WTC11 (cell line): Measurements from ENCODE around the gene MGMT. TPM values are rescaled to one million over a fixed set of nuclear protein-coding genes. Genes with fewer than 3 reads are reported as not detected.

ENCODE experiments used
- ATAC-seq: fragments of 200-7000 bp; cut with Tn5 transposase; 2 replicates; pipeline ENCODE4 v1.10.0; 2021; ENCODE audit warnings: mild to moderate bottlenecking, moderate library complexity
- CTCF ChIA-PET: fragments of 300-600 bp; sonication (Branson Sonifier 250); formaldehyde crosslinking; loops from one replicate; lab custom pipeline; 2021; ENCODE audit warnings: antibody characterized with exemption; lab: Charles Lee
- POLR2A ChIA-PET: fragments of 350-600 bp; sonication (Branson Sonifier 250); formaldehyde crosslinking; loops from one replicate; lab custom pipeline; 2021; ENCODE audit warnings: antibody characterized with exemption; lab: Charles Lee
- DNase-seq: peaks from one replicate; pipeline ENCODE4 v3.0.0; 2021; ENCODE audit warnings: low spot score
- H3K27ac Mint-ChIP-seq: 2 replicates; pipeline ENCODE4 v1.8.0; 2021; ENCODE audit warnings: mixed read lengths
- H3K27me3 Mint-ChIP-seq: 2 replicates; pipeline ENCODE4 v1.8.0; 2021; ENCODE audit warnings: low read depth, mild to moderate bottlenecking, moderate library complexity, mixed read lengths
- H3K36me3 Mint-ChIP-seq: 2 replicates; pipeline ENCODE4 v1.8.0; 2021; ENCODE audit warnings: mixed read lengths
- H3K4me1 Mint-ChIP-seq: 2 replicates; pipeline ENCODE4 v1.8.0; 2022; ENCODE audit warnings: mixed read lengths
- H3K4me3 Mint-ChIP-seq: 2 replicates; pipeline ENCODE4 v1.8.0; 2021; ENCODE audit warnings: mild to moderate bottlenecking, moderate library complexity, mixed read lengths
- H3K9me3 Mint-ChIP-seq: 2 replicates; pipeline ENCODE4 v1.8.0; 2021; ENCODE audit warnings: mixed read lengths
- CREM ChIP-seq: sonication (generic); formaldehyde crosslinking; IDR thresholded peaks from 2 replicates; pipeline ENCODE4 v1.8.1; 2022; ENCODE audit warnings: mild to moderate bottlenecking, missing genetic modification reagents, moderate library complexity
- FOXP1 ChIP-seq: sonication (generic); formaldehyde crosslinking; IDR thresholded peaks from 2 replicates; pipeline ENCODE4 v1.8.0; 2022; ENCODE audit warnings: missing genetic modification reagents, mild to moderate bottlenecking, moderate library complexity, borderline replicate concordance
- JAZF1 ChIP-seq: fragments of 250-450 bp; sonication (Bioruptor Pico); IDR thresholded peaks from 2 replicates; pipeline ENCODE4 v1.9.0; 2021; ENCODE audit warnings: moderate library complexity, mild to moderate bottlenecking, inconsistent platforms
- NR2C2 ChIP-seq: sonication (generic); formaldehyde crosslinking; IDR thresholded peaks from 2 replicates; pipeline ENCODE4 v1.8.0; 2022; ENCODE audit warnings: mild to moderate bottlenecking, missing genetic modification reagents
- SMAD3 ChIP-seq: sonication (generic); formaldehyde crosslinking; IDR thresholded peaks from 2 replicates; pipeline ENCODE4 v1.8.0; 2022; ENCODE audit warnings: missing genetic modification reagents, mild to moderate bottlenecking, borderline replicate concordance
- TEAD1 ChIP-seq: sonication (generic); formaldehyde crosslinking; IDR thresholded peaks from 2 replicates; pipeline ENCODE4 v1.8.0; 2022; ENCODE audit warnings: mild to moderate bottlenecking, missing genetic modification reagents
- ZNF121 ChIP-seq: sonication (generic); formaldehyde crosslinking; IDR thresholded peaks from 2 replicates; pipeline ENCODE4 v1.8.0; 2023; ENCODE audit warnings: missing genetic modification reagents
- ZNF232 ChIP-seq: sonication (generic); formaldehyde crosslinking; IDR thresholded peaks from 2 replicates; pipeline ENCODE4 v1.8.0; 2022; ENCODE audit warnings: mild to moderate bottlenecking, missing genetic modification reagents
- total RNA-seq: library from RNA; stranded (reverse); gene quantifications from 3 replicates; pipeline ENCODE4 v1.2.3, GENCODE V29; 2021
- TF ChIP-seq, protein P1 (sequence below): sonication (generic); formaldehyde crosslinking; IDR thresholded peaks from 2 replicates; pipeline ENCODE4 v1.8.0; 2022; ENCODE audit warnings: mild to moderate bottlenecking, missing genetic modification reagents
- TF ChIP-seq, protein P2 (sequence below): sonication (generic); formaldehyde crosslinking; IDR thresholded peaks from 2 replicates; pipeline ENCODE4 v1.8.0; 2023; ENCODE audit warnings: mild to moderate bottlenecking, missing genetic modification reagents
- TF ChIP-seq, protein P3 (sequence below): sonication (generic); formaldehyde crosslinking; IDR thresholded peaks from 2 replicates; pipeline ENCODE4 v1.8.0; 2022; ENCODE audit warnings: mild to moderate bottlenecking, missing genetic modification reagents
- TF ChIP-seq, protein P4 (sequence below): fragments of 200-600 bp; IDR thresholded peaks from 2 replicates; pipeline ENCODE4 v1.8.0; 2022; ENCODE audit warnings: antibody characterized with exemption
- TF ChIP-seq, protein P5 (sequence below): fragments of 250-450 bp; sonication (Bioruptor Pico); IDR thresholded peaks from 2 replicates; pipeline ENCODE4 v1.9.0; 2021; ENCODE audit warnings: moderate library complexity, mild to moderate bottlenecking, inconsistent platforms, borderline replicate concordance
- TF ChIP-seq, protein P6 (sequence below): sonication (generic); formaldehyde crosslinking; conservative IDR thresholded peaks from 2 replicates; pipeline ENCODE4 v1.8.1; 2022; ENCODE audit warnings: mild to moderate bottlenecking, missing genetic modification reagents
- TF ChIP-seq, protein P7 (sequence below): sonication (generic); formaldehyde crosslinking; IDR thresholded peaks from 2 replicates; pipeline ENCODE4 v1.8.1; 2023; ENCODE audit warnings: mild to moderate bottlenecking, missing genetic modification reagents
- TF ChIP-seq, protein P8 (sequence below): sonication (generic); formaldehyde crosslinking; IDR thresholded peaks from 2 replicates; pipeline ENCODE4 v1.8.0; 2022; ENCODE audit warnings: mild to moderate bottlenecking, missing genetic modification reagents

Gene MGMT
- total RNA-seq, 1 experiment from 2014 or later, result 11.8 TPM

DNA sequence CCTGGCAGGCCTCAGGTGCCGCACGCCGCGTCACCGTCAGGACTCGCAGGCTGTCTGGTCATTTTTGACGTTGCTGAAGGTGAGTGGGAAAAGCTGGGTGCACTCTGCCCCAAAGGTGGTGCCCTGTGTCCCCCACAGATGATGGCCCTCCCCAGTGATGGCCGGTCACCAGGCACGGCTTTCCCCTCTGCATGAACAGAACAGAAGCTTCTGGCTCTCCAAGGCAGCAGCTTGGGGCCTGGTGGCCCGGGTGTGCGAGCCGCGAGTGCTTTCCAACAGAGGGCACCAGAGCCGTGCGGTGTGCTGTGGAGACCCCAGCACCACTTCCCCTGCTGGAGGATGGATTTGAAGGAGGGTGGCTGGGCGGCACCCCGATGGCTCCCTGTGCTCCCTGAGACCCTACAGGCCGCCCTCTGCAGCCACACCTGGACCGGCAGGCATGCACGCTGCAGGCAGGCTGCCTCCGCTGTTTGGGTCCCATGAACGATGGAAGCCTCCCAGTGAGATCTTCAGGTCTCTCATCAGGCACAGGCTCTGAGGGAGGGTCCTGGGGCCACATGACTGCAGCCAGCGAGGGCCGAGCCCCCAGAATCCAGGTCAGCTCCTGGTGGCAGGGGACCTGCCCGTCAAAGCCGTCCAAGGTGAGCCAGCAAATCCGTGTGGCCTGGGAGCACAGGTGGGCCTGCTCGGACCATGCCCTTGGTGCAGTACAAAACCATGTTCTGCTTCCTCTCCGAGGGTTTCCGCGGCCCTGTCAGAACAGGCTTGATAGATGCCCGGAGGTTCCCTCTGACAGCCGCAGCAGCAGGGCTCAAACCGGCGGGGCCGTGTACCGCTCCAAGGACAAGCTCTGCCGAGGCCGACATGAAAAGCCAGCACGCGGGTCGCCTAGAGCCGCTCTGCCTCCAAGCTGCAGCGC is 301.7 kb downstream of the MGMT start:
- Mint-ChIP-seq H3K4me1 (no peaks in the 10 kb centered on the region), H3K4me3 (no peak overlapping the region), H3K27me3 (no peaks in the 10 kb centered on the region), H3K36me3 (no peaks in the 10 kb centered on the region), H3K27ac (no peak overlapping the region), H3K9me3 (no peaks in the 10 kb centered on the region)
- ChIA-PET CTCF (interaction anchor here (1.0 to 2.2 kb wide), 13 partner anchors 14 to 738 kb away, joined by 3 to 6 read pairs (median 5); no protein-coding TSS in a partner anchor), POLR2A (no interaction called here)
- TF ChIP-seq TEAD1 (CRISPR knock-in tag) (peak; percentile 68; the same call in 1 of the 2 replicates), FOXP1 (CRISPR knock-in tag) (peak; percentile 12; the same call in 1 of the 2 replicates), SMAD3 (CRISPR knock-in tag) (0 out of 2 replicates have a peak, but pooled peaks have one; percentile 23)
- TF ChIP-seq, protein P1, sequence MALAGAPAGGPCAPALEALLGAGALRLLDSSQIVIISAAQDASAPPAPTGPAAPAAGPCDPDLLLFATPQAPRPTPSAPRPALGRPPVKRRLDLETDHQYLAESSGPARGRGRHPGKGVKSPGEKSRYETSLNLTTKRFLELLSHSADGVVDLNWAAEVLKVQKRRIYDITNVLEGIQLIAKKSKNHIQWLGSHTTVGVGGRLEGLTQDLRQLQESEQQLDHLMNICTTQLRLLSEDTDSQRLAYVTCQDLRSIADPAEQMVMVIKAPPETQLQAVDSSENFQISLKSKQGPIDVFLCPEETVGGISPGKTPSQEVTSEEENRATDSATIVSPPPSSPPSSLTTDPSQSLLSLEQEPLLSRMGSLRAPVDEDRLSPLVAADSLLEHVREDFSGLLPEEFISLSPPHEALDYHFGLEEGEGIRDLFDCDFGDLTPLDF, result no peak
- TF ChIP-seq, protein P2, sequence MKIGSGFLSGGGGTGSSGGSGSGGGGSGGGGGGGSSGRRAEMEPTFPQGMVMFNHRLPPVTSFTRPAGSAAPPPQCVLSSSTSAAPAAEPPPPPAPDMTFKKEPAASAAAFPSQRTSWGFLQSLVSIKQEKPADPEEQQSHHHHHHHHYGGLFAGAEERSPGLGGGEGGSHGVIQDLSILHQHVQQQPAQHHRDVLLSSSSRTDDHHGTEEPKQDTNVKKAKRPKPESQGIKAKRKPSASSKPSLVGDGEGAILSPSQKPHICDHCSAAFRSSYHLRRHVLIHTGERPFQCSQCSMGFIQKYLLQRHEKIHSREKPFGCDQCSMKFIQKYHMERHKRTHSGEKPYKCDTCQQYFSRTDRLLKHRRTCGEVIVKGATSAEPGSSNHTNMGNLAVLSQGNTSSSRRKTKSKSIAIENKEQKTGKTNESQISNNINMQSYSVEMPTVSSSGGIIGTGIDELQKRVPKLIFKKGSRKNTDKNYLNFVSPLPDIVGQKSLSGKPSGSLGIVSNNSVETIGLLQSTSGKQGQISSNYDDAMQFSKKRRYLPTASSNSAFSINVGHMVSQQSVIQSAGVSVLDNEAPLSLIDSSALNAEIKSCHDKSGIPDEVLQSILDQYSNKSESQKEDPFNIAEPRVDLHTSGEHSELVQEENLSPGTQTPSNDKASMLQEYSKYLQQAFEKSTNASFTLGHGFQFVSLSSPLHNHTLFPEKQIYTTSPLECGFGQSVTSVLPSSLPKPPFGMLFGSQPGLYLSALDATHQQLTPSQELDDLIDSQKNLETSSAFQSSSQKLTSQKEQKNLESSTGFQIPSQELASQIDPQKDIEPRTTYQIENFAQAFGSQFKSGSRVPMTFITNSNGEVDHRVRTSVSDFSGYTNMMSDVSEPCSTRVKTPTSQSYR, result no peak
- TF ChIP-seq, protein P3, sequence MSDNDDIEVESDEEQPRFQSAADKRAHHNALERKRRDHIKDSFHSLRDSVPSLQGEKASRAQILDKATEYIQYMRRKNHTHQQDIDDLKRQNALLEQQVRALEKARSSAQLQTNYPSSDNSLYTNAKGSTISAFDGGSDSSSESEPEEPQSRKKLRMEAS (CRISPR knock-in tag), result peak; percentile 55; the same call in 1 of the 2 replicates
- TF ChIP-seq, protein P4, sequence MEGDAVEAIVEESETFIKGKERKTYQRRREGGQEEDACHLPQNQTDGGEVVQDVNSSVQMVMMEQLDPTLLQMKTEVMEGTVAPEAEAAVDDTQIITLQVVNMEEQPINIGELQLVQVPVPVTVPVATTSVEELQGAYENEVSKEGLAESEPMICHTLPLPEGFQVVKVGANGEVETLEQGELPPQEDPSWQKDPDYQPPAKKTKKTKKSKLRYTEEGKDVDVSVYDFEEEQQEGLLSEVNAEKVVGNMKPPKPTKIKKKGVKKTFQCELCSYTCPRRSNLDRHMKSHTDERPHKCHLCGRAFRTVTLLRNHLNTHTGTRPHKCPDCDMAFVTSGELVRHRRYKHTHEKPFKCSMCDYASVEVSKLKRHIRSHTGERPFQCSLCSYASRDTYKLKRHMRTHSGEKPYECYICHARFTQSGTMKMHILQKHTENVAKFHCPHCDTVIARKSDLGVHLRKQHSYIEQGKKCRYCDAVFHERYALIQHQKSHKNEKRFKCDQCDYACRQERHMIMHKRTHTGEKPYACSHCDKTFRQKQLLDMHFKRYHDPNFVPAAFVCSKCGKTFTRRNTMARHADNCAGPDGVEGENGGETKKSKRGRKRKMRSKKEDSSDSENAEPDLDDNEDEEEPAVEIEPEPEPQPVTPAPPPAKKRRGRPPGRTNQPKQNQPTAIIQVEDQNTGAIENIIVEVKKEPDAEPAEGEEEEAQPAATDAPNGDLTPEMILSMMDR, result 0 out of 2 replicates have a peak, but pooled peaks have one; percentile 29
- ATAC-seq, result peak; percentile 96
- peak; percentile 73 for DNase-seq

DNA sequence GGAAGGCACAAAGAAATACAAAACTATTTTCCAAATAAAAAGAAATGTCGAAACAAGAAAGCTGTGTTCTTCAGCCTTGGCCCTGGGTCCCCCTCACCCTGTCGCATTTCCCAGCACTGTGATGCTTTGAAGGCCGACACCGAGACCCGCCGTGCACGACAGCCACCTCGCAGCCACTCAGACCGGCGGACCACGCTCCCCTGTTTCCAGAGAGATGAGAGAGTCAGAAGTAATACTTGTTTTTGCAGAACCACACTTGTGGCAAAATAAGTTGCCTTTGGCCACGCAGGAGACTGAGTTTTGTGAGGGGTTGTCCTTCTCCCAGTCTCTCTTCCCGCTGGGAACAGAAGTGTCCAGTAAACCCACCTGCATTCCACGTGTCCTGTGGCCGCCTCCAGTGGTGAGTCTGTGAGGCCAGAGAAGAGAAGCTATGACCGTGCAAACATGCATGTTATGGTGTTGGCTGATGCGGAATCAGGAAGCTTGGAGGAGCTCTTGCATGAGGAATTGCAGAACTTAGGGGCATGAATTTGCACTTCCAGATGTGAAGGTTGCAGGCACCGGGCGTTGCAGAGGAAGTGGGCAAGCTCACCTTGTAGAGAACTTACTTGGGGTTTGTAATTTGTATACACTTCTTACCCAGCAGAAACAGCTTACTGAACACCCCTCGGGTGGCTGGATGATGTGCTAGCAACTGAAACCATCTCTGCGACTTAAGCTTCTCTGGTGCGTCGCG is 302.5 kb downstream of the MGMT start:
- TF ChIP-seq ZNF232 (no peak), NR2C2 (CRISPR knock-in tag) (no peak), JAZF1 (no peak), CREM (CRISPR knock-in tag) (no peak), ZNF121 (CRISPR knock-in tag) (no peak)
- TF ChIP-seq, protein P3 (CRISPR knock-in tag), result no peak
- TF ChIP-seq, protein P1, result no peak
- TF ChIP-seq, protein P5, sequence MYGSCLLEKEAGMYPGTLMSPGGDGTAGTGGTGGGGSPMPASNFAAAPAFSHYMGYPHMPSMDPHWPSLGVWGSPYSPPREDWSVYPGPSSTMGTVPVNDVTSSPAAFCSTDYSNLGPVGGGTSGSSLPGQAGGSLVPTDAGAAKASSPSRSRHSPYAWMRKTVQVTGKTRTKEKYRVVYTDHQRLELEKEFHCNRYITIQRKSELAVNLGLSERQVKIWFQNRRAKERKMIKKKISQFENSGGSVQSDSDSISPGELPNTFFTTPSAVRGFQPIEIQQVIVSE (CRISPR knock-in tag), result no peak
- TF ChIP-seq, protein P6, sequence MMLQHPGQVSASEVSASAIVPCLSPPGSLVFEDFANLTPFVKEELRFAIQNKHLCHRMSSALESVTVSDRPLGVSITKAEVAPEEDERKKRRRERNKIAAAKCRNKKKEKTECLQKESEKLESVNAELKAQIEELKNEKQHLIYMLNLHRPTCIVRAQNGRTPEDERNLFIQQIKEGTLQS (CRISPR knock-in tag), result no peak
- TF ChIP-seq, protein P7, sequence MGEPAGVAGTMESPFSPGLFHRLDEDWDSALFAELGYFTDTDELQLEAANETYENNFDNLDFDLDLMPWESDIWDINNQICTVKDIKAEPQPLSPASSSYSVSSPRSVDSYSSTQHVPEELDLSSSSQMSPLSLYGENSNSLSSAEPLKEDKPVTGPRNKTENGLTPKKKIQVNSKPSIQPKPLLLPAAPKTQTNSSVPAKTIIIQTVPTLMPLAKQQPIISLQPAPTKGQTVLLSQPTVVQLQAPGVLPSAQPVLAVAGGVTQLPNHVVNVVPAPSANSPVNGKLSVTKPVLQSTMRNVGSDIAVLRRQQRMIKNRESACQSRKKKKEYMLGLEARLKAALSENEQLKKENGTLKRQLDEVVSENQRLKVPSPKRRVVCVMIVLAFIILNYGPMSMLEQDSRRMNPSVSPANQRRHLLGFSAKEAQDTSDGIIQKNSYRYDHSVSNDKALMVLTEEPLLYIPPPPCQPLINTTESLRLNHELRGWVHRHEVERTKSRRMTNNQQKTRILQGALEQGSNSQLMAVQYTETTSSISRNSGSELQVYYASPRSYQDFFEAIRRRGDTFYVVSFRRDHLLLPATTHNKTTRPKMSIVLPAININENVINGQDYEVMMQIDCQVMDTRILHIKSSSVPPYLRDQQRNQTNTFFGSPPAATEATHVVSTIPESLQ, result no peak
- TF ChIP-seq, protein P8, sequence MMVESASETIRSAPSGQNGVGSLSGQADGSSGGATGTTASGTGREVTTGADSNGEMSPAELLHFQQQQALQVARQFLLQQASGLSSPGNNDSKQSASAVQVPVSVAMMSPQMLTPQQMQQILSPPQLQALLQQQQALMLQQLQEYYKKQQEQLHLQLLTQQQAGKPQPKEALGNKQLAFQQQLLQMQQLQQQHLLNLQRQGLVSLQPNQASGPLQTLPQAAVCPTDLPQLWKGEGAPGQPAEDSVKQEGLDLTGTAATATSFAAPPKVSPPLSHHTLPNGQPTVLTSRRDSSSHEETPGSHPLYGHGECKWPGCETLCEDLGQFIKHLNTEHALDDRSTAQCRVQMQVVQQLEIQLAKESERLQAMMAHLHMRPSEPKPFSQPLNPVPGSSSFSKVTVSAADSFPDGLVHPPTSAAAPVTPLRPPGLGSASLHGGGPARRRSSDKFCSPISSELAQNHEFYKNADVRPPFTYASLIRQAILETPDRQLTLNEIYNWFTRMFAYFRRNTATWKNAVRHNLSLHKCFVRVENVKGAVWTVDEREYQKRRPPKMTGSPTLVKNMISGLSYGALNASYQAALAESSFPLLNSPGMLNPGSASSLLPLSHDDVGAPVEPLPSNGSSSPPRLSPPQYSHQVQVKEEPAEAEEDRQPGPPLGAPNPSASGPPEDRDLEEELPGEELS (CRISPR knock-in tag), result no peak
- TF ChIP-seq, all 79 proteins: peak for 0
- H3K27ac Mint-ChIP-seq, result no peak overlapping the region
- H3K9me3 Mint-ChIP-seq, result no peaks in the 10 kb centered on the region
- ChIA-PET POLR2A (interaction anchor here (0.8 kb wide), 1 partner anchor 9 kb away, joined by 3 read pairs; no protein-coding TSS in a partner anchor), CTCF (interaction anchor here (1.1 to 2.2 kb wide), 7 partner anchors 98 to 739 kb away, joined by 3 to 6 read pairs (median 4); no protein-coding TSS in a partner anchor)
- DNase-seq (peak; percentile 5), ATAC-seq (no peak)
- H3K4me3 Mint-ChIP-seq, result no peak overlapping the region
- H3K27me3 Mint-ChIP-seq, result no peaks in the 10 kb centered on the region
- no peaks in the 10 kb centered on the region for H3K36me3 Mint-ChIP-seq
- H3K4me1 Mint-ChIP-seq, result no peaks in the 10 kb centered on the region
